Measurements from ENCODE around the gene NISCH.
A peak's percentile ranks its signal among the peaks of the same experiment; 100 is the strongest.

NISCH gene

GRCh38 chr3:52455283-52456168 is at the start of gene NISCH:
Gene NISCH, plus strand, starts transcription at chr3:52455604. Its CDS starts 38 bp downstream, at chr3:52455642.
- peak; percentile 93 for DNase-seq

- DNase-seq, result peak; percentile 8
Observed at GRCh38 chr3:52406231-52406661, 49.2 kb upstream of the NISCH start.

- peak; percentile 11 for DNase-seq
Observed at GRCh38 chr3:52406791-52407510, 48.5 kb upstream of the NISCH start.

DNA sequence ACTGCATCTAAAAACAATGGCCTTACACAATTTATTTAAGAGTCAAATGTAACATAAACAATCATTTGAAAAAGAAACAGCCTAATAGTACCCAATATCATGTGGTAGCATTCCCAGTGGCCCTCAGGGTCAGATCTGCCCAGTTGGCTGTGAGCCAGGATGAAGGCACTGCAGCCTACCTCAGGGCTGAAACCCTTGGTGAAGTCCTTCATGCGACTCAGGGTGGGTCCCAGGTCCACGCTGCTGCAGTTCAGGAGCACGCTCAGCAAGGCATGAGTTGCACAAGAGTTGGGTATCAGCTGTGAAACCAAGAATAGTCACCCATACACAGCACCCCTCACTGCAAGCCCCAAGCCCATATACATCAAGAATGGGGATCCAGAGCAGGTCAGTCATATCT is 47.6 kb upstream of the NISCH start:
- DNase-seq, result no peak

DNA sequence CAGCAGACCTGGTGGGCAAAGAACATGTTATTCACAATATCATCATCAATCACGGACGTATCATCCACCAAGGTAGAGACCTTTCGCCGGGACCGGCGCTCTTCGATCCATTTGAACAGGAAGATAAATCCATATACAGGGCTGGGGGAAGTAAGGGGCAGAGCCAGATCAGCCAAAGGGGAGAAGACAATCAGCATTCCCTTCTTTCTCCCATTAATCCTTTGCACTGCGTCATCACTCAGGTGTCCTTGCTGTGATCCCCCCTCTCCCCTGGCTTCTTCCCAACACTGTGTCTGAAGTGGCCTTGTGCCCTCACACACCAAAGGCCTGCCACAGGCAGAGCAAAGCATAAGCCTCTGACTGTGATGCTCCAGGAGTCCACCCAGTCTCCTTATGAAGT is 46.9 kb upstream of the NISCH start:
- no peak for DNase-seq

- DNase-seq, result no peak
Observed at GRCh38 chr3:52415800-52416199, 39.6 kb upstream of the NISCH start.

DNA sequence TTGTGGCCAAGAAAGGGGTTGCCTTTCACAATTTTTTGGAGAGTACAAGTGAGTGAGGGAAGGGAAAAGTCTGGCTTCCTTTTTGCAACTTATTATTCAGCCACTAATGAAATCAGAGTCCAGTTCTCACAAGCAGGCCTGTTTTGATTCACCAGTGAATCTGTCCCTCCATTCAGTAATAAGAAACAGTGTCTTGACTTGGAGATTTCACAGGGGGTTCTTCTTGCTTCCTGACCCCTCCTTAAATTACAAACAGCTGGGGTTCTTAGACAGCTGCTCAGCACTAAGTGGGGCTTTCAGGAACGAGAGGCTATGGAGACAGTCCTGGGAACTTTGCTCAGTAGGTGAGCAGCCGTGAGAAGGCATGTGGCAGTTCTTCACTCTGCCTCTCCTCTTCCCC is 35.0 kb upstream of the NISCH start:
- DNase-seq, result no peak

- DNase-seq, result no peak
Observed at GRCh38 chr3:52422669-52423068, 32.7 kb upstream of the NISCH start.

GRCh38 chr3:52423173-52423572 is 32.2 kb upstream of the NISCH start:
- no peak for DNase-seq

- DNase-seq, result peak; percentile 45
Observed at GRCh38 chr3:52428151-52429005, 27.0 kb upstream of the NISCH start.

DNA sequence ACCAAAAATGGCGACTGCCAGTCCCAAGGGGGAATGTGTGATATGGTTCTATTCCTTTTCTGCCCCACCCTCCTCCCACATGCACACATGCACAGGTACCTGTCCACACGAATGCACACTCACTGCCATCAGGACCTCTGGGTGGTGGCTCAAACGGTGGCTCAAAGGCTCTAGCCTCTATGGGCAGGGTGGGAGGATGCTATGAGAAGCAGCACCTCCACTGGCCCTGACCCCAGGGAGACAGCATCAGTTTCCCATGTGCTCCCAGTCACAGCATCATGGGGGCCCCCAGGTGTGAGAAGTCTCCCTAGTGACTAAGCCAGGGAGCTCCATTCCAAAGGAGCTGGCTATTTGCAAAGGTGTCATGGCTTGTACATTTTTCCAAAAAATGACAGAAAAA is 26.4 kb upstream of the NISCH start:
- DNase-seq, result no peak

- no peak for DNase-seq
Observed at GRCh38 chr3:52429779-52430415, 25.5 kb upstream of the NISCH start.

GRCh38 chr3:52430416-52430810 is 25.0 kb upstream of the NISCH start:
- DNase-seq, result no peak

DNA sequence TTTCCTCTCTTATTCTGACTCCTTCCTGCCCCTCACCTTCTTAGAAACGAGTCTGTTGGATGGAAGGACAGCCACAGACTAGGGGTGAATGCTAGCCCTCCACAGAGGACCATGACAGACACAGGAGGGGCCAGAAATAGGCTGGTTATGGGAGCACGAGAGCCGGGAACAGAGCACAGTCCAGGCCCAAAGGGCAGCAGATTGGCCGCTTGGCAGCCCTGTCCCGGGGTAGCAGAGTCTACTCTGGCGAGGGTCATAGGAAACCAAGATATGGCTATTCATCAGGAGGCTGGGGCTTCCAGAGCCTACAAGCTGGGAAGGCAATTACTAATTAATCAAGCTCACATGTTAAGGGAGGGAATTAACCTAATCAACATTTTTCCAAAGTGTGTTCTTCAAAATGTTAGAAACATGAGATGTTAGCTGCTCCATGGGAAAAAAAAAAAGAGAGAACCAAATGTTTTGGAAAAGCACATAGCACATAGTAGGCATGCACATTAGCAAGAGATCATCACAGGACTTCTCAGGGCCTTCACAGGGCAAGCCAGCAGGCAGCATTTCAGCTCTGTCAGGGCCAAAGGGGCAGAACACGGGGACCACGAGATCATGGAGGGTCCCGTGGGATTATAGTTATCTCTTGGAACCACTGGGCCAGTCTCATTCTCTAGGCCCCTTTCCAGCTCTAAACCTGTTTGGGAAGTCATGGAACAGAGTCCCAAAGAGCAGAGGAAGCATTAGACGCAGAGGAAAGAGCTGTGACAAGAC is 23.8 kb upstream of the NISCH start:
- DNase-seq, result no peak

- DNase-seq, result peak; percentile 2
Observed at GRCh38 chr3:52432225-52432624, 23.2 kb upstream of the NISCH start.

DNA sequence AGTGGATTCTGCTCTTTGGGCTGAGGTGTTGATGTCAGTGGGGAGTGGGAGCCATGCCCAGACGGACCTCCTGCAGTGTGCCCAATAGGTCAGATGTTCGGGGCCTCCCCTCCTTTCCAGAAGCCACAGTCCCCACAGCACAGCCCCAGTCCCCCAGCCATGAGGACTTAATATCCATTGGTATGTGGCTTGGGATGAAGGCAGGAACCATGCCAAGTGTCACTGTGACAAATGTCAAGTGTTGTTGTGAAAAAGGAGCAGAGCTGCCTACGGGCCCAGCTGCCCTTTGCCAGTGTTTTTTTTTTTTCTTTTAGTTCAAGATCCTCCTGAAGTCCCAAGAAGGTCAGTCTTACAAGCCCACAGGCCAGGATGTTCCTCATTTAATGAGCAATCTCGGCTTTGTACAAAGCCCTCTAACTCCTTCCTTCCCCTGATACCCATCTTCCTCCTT is 22.7 kb upstream of the NISCH start:
- peak; percentile 12 for DNase-seq

DNA sequence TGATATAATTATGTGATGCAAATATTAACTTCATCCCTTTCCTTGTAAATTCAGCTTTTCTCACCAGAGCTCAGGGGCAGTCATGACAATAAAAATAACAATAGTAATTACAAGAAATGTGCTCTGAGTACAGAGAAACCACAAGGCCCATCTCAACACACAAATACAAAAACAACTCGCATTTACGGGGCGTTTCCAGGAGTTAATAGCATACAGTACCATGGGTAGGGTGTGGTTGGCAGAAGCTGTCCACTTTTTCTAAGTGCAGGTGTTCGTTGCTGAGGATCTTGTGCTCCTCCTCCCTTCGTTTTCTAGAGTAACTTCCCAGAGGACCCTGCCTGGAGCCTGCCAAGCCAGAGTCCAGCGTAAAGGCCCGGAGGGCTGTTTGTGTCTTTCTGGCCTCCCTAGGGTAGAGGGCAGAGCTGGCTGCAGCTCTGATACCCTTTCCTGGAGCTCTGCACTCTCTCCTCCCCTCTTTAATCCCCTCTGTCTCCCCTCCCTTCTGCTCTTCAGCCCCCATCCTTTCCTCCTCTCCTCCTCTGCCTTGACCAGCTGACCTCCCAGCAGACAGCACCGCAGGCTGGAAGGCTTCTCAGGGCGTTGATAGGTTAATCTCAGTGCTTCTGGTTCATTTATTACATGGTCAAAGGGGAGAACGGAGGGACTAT is 21.9 kb upstream of the NISCH start:
- DNase-seq, result peak; percentile 14

DNA sequence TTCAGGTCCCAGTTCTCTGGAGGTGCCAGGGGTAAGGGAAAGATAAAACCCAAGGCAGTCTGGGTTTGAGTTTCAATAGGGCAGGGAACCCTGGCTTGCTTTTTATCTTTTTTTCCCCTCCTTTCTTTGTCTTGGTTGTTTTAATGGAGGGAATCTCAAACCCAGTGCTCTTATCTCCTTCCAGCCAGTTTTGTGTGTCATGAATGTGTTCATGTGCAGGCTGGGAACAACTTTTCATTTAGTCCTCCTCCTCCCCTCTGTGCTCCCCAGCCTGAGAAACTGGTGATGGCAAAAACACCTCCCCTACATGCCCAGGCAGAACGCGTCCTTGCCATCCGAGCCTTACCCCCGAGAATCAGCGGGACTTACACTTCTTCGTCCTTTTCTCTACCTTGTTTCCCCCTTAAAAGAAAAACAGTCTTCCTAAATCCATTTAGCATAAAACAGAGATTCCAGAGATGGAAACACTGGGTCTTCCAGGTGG is 21.4 kb upstream of the NISCH start:
- DNase-seq, result no peak

GRCh38 chr3:52434491-52435115 is 20.8 kb upstream of the NISCH start:
- peak; percentile 12 for DNase-seq
